ENCODE results near the gene SDHAF3.

SDHAF3 gene

GRCh38 chr7:97224316-97224715, 106.8 kb downstream of the SDHAF3 start:
- no peak for DNase-seq

- no peak for DNase-seq
Observed at GRCh38 chr7:97226541-97226940, 109.0 kb downstream of the SDHAF3 start.
